GM23338 (cell line): ENCODE measurements around the gene ETFB.

Source experiments
- CTCF ChIP-seq, 2 experiments: fragments of 200-600 bp in 1 of 2; sonication (generic) in 1 of 2; conservative IDR thresholded peaks; 2 replicates each; pipeline versions ENCODE4 v1.5.1 to v1.6.1; 2016 to 2017; ENCODE audit warnings: antibody characterized with exemption in 2 of 2, low read depth in 2 of 2, mild to moderate bottlenecking in 2 of 2, moderate library complexity in 1 of 2
- EZH2 ChIP-seq: fragments of 200-600 bp; sonication (generic); IDR thresholded peaks from one replicate; pipeline ENCODE4 v1.8.0; 2017; ENCODE audit warnings: antibody characterized with exemption, mild to moderate bottlenecking, low read depth; ENCODE audit not compliant: unreplicated experiment
- EZH2phosphoT487 ChIP-seq: fragments of 200-600 bp; sonication (generic); IDR thresholded peaks from one replicate; pipeline ENCODE4 v1.8.1; 2018; ENCODE audit warnings: antibody characterized with exemption; ENCODE audit not compliant: unreplicated experiment
- JUNB ChIP-seq: IDR thresholded peaks from one replicate; pipeline ENCODE4 v1.6.1; 2016; ENCODE audit warnings: antibody characterized with exemption; ENCODE audit not compliant: unreplicated experiment
- POLR2AphosphoS5 ChIP-seq: IDR thresholded peaks from 2 replicates; pipeline ENCODE4 v1.6.1; 2016; ENCODE audit warnings: antibody characterized with exemption, low read depth
- REST ChIP-seq: IDR thresholded peaks from one replicate; pipeline ENCODE4 v1.6.1; 2018; ENCODE audit warnings: antibody characterized with exemption; ENCODE audit not compliant: unreplicated experiment

GRCh38 chr19:51396175-51396574, 30.0 kb upstream of the ETFB start:
- no peak for TF ChIP-seq CTCF (conservative IDR thresholded peaks at IDR 0.05; ENCODE audit: low read depth in 2 of 2)
- TF ChIP-seq POLR2AphosphoS5: no peak
- TF ChIP-seq REST: no peak
- no peak for TF ChIP-seq EZH2
- no peak for TF ChIP-seq JUNB
- TF ChIP-seq EZH2phosphoT487: no peak
